T-helper 2 cell treated with Interferon-gamma antibody and Interleukin-4, amounts not matched to agents 100 ng/mL and 5 ng/mL, for 36 hours (primary cell): ENCODE results near the gene PSMD3. TPM values are rescaled to one million over a fixed set of nuclear protein-coding genes. Genes with fewer than 3 reads are reported as not detected.
"Not testable (repeated sequence)": the region's sequence is repeated elsewhere in the genome, so short reads cannot be mapped to it uniquely, and the experiment has no call there.

ENCODE experiments used
- intact Hi-C: fragments of 100-400 bp; cut with micrococcal nuclease; formaldehyde crosslinking; loops from one replicate; pipeline ENCODE4 v1.15.1; 2023
- total RNA-seq: library from RNA; stranded (reverse); gene quantifications from 2 replicates; pipeline ENCODE4 v1.2.3, GENCODE V29; 2022

Gene PSMD3
- 125 and 132 TPM in 2 replicates for total RNA-seq

GRCh38 chr17:39980351-39981206 lies at the start of gene PSMD3:
PSMD3 (plus strand) TSS chr17:39980807; CDS start chr17:39980971, 164 bp downstream.
- intact Hi-C loops: loop anchor here (1.0 to 5.0 kb wide), 7 partner anchors 21 to 358 kb away; partner anchors contain the start of genes LRRC3C, MIEN1, ORMDL3 and STARD3

GRCh38 chr17:39933912-39934311 lies 46.7 kb upstream of the PSMD3 start:
- intact Hi-C loops: no loop called here

- intact Hi-C loops: no loop called here
Measured at GRCh38 chr17:39934324-39934723, 46.3 kb upstream of the PSMD3 start.

DNA sequence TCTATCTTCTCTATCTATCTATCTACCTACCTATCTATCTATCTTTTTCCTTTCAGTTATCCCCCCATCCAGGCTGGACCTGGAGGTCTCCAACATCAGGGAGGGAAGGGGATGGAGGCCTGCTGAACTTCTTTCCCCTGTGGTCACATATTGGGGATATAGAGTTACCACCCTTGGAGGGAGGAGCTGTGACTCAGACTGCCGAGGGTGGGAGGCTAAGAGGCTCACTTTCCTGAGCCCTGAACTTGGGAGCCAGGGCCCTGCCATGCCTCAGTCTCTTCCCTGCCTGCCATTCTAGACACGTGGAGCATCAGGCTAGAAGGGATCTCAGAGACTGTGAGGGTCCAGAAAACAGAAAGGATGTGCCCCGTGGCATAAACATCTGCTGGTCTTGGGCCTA lies 44.7 kb upstream of the PSMD3 start:
- intact Hi-C loops: no loop called here

- intact Hi-C loops: no loop called here
Measured at GRCh38 chr17:39937447-39937846, 43.2 kb upstream of the PSMD3 start.

- intact Hi-C loops: no loop called here
Measured at GRCh38 chr17:39938140-39938869, 42.3 kb upstream of the PSMD3 start.

DNA sequence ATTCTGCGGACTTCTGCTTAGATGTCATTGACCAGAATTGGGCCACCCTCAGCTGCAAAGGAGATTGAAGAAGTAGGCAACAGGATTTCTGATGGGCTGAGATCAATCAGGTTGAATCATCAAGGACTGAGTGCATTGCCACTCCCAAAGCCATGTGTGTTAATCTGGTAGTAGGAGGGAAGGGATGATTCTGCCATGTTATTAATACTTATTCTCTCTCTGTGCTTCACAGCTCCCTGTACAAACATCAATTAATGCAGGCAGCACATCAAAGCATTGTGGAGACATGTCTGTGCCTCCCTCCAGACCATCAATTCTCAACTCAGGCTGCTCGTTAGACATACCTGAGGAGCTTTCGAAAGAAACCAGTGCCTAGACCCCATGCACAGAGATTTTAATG lies 41.5 kb upstream of the PSMD3 start:
- intact Hi-C loops: no loop called here

- intact Hi-C loops: no loop called here
Measured at GRCh38 chr17:39939588-39940419, 40.8 kb upstream of the PSMD3 start.

- intact Hi-C loops: no loop called here
Measured at GRCh38 chr17:39943702-39944392, 36.8 kb upstream of the PSMD3 start.

DNA sequence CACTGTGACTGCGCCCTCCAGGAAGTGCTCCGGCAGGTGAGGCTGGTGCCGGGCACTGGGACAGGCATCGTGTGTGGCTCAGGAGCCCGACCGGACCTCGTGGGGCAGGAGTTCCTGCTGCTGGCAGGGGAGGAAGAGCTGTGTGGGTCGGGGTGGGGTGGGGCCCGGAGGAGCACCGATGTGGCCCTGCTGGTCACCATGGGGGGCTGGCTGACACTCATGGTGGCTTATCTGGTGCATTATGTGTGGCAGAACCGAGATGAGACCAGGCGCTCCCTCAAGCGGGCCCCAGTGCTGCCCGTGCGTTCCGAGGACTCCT lies 36.3 kb upstream of the PSMD3 start:
- intact Hi-C loops: no loop called here

DNA sequence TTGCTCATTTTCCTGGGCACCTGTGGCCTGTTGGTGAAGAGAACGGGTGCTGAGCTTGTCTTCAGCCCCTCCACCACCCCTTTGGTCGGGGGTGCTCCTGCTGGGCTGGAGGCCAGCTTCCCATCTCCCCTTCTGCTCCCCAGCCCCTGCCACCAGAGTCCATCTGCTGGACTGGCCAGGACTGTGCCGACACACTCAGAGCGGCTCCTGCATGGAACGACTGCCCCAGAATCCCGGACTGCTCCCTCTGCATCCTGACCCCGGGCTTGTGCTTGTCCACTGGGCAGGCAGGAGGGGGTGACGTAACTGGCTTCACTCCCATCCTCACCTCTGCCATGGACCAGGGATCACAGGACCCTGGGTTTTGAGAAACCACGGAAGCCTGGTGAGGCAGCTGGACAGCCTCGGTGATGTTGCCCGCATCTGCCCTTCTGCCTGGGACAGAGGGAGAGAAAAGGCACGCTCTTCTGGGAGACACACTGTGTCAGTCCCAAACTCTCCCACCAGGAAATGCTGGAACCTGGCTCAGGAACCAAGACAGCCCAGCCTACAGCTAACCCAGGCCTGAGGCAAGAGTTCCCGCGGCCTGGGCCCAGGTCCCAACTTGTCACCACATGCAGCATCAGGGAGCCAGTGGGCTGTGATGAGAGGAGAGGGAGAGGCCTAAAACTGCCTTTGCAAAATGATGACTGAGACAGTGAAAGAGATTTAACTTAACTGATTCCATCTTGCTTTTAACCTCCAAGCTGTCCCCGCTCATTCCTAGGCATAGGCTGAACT lies 33.9 kb upstream of the PSMD3 start:
- intact Hi-C loops: no loop called here

DNA sequence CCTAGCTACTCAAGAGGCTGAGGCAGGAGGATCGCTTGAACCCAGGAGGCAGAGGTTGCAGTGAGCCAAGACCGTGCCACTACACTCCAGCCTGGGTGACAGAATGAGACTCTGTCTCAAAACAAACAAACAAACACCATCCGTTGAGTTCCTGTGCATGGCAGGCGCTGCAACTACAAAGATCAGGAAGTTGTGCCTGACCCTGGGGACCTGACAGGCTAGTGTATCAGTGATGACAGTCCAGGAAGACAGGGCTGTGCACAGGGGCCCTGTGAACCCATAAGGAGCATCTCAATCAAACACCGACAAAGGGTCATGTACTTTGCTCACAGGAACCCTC lies 32.1 kb upstream of the PSMD3 start:
- intact Hi-C loops: not testable (repeated sequence)

DNA sequence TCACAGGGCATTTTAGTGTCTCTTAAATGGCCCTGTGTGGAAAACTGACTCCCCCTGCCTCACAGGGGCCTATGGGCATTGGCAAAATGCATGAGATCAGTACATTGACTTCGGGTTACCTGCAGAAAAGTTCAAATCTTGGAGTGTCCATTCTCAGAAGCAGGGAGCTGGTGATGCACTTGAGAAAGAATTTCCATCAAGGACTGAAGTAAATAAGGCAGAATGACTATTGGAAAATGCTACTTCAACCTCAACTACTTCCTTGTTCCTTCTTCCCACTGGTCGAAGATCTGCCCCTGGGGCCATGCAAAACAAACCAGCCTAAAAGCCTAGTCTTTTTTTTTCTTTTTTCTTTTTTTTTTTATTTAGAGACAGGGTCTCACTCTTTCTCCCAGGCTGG lies 31.6 kb upstream of the PSMD3 start:
- intact Hi-C loops: no loop called here

DNA sequence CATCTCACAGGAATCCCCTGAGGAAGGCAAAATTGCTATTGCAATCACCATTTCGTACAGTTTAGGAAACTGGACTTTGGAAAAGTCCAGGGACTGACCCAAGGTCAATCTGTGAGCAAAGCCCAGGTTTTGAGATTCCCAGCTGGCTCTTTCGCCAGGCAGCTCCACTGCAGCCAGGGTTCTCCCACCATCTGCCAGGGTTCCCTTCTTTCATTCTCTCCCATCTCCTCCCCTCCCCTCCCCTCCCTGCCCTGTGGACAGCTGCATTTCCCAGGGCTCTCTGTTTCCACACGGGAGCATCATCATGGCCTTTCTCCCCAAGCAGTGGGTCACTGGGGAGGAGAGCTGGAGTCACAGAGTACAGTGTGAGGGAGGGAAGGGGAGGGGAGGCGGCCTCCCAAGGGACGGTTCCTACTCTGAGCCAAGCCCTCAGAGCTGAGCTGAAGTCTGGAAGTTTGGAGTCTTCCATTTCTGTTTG lies 29.7 kb upstream of the PSMD3 start:
- intact Hi-C loops: loop anchor here (10.0 kb wide), 1 partner anchor 316 kb away; the partner anchor contains the start of gene STARD3

- intact Hi-C loops: loop anchor here (10.0 kb wide), 1 partner anchor 317 kb away; the partner anchor contains the start of gene STARD3
Measured at GRCh38 chr17:39951924-39952679, 28.5 kb upstream of the PSMD3 start.

- intact Hi-C loops: loop anchor here (1.0 to 10.0 kb wide), 3 partner anchors 26 to 318 kb away; partner anchors contain the start of genes LRRC3C, ORMDL3, PSMD3 and STARD3
Measured at GRCh38 chr17:39952680-39953470, 27.7 kb upstream of the PSMD3 start.

DNA sequence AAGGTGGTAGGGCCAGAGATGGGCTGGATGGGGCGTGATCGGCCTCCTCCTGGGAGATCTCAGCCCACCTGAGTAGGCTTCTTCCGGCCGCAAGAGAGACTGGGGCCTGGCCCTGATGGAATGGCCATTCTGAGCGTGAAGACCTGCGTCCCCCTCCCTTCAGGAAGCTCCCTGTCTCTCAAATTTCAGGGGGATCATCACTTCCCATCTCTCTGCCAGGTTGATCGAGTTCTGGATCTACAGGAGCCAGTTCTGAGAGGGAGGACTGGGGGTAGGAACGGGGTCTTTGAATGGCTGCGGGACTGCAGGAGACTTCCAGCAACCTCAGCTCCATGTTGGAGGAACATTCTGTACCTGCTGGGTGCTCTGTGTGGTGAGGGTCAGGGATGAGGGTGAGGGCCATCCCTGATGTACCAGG lies 27.1 kb upstream of the PSMD3 start:
- intact Hi-C loops: loop anchor here (1.0 to 10.0 kb wide), 3 partner anchors 26 to 319 kb away; partner anchors contain the start of genes LRRC3C, ORMDL3, PSMD3 and STARD3

DNA sequence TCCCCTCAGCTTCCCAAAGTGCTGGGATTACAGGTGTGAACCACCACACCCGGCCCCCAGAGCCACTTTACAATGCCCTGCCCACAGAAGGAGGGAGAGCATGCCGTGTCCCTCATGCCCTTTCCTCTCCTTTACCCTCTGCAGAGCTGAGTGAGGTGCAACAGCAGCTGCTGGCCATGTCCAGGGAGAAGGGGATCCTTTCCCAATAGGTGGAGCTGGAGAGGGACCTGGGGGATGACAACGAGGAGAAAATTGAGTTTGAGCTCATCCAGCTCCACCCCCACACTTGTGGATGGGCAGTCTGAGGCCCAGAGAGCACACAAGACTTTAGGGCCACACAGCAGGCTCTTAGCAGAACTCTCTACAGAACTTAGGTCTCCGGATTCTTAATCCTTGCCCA lies 25.7 kb upstream of the PSMD3 start:
- intact Hi-C loops: loop anchor here (10.0 kb wide), 1 partner anchor 320 kb away; the partner anchor contains the start of gene STARD3
